Gastrocnemius medialis (tissue), 4 donors: ENCODE results near the gene TRIM44. TPM values are rescaled to one million over a fixed set of nuclear protein-coding genes. Genes with fewer than 3 reads are reported as not detected.
"Not testable (repeated sequence)": the region's sequence is repeated elsewhere in the genome, so short reads cannot be mapped to it uniquely, and the experiment has no call there.

ENCODE experiments used
- ATAC-seq, 2 donors: fragments of 150-250 bp; one replicate each; pipeline ENCODE4 v1.9.1; 2016
- DNase-seq, 2 donors: peaks; one replicate each; pipeline ENCODE4 v3.0.0-alpha.2; 2019
- H3K27ac ChIP-seq, 4 donors: fragments of 200-600 bp; sonication (generic); 1 replicate in 1 of 4; 2 replicates in 3 of 4; pipeline ENCODE4 v1.5.1; 2016 to 2018; ENCODE audit warnings: mild to moderate bottlenecking in 2 of 4, moderate library complexity in 1 of 4
- H3K27me3 ChIP-seq, 3 donors: fragments of 200-600 bp; sonication (generic) in 2 of 3; 1 replicate in 1 of 3; 2 replicates in 2 of 3; pipeline versions ENCODE4 v1.5.1 to v1.6.0; 2016 to 2019; ENCODE audit warnings: mild to moderate bottlenecking in 1 of 3, moderate library complexity in 1 of 3
- H3K36me3 ChIP-seq, 2 donors: fragments of 200-600 bp; sonication (generic) in 1 of 2; one replicate each; pipeline ENCODE4 v1.5.1; 2017 to 2018
- H3K4me1 ChIP-seq, 2 donors: fragments of 200-600 bp; sonication (generic) in 1 of 2; one replicate each; pipeline ENCODE4 v1.5.1; 2016 to 2017; ENCODE audit warnings: mild to moderate bottlenecking in 2 of 2
- H3K4me3 ChIP-seq, 4 donors: fragments of 200-600 bp; sonication (generic) in 3 of 4; 1 replicate in 1 of 4; 2 replicates in 3 of 4; pipeline ENCODE4 v1.5.1; 2016 to 2019; ENCODE audit warnings: mild to moderate bottlenecking in 2 of 4
- H3K9me3 ChIP-seq, 3 donors: fragments of 200-600 bp; sonication (generic) in 2 of 3; 1 replicate in 1 of 3; 2 replicates in 2 of 3; pipeline ENCODE4 v1.5.1; 2016 to 2019
- POLR2A ChIP-seq, 2 donors: fragments of 450-650 bp; IDR thresholded peaks; one replicate each; pipeline ENCODE4 v1.6.1; 2017; ENCODE audit warnings: antibody characterized with exemption in 2 of 2, mild to moderate bottlenecking in 2 of 2, moderate library complexity in 2 of 2
- in situ Hi-C, 4 donors: fragments of 200-750 bp; cut with MboI; loops; one replicate each; pipeline versions ENCODE4 v1.15.0 to v1.8.0; 2017; ENCODE audit warnings: low sequenced_read_pairs in 4 of 4
- intact Hi-C: fragments of 100-400 bp; cut with DNase I; formaldehyde crosslinking; loops from one replicate; pipeline ENCODE4 v1.15.1; 2023; ENCODE audit warnings: low total_unique reads
- total RNA-seq, 4 donors: library from RNA; depleted of rRNA; stranded (reverse); fragments of >200 nt; gene quantifications; one replicate each; pipeline versions ENCODE4 v1.1.0 to v1.2.3, GENCODE V29; 2016
- TF ChIP-seq, protein P1 (sequence below), 5 experiments: fragments of 450-650 bp in 3 of 5; fragments of 200-600 bp in 2 of 5; sonication (generic) in 2 of 5; IDR thresholded peaks in 4 of 5; conservative IDR thresholded peaks in 1 of 5; 1 replicate in 4 of 5; 2 replicates in 1 of 5; pipeline ENCODE4 v1.5.1; 2016 to 2019; ENCODE audit warnings: antibody characterized with exemption in 5 of 5, mild to moderate bottlenecking in 3 of 5, moderate library complexity in 3 of 5

The TRIM44 gene
- total RNA-seq, 4 donors from 2014 or later: 25.5 to 30.5 (median 26.2) TPM

DNA sequence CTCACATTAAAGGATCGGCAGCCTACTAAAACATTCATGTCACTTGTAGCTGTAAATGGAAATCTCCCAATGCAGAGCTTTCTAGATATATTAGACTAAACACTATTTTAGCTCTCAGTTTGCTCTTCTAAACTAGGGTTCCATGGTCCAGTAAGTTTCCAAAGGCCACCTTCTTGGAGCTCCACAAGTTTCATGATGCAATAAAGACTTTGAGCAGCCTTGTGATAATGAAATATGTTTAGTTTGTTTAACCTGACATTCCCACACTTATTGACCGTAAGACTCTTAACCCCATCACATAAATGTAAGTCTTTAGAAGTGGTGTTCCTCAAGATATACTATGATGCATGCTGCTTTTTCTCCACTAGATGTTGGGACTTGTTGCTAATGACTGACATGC, 87.7 kb downstream of the TRIM44 start:
- DNase-seq: no peak
- no peak for ATAC-seq
- no peak overlapping the region for H3K27ac ChIP-seq
- no peaks in the 10 kb centered on the region for H3K27me3 ChIP-seq
- intact Hi-C loops: no loop called here
- no peak overlapping the region for H3K4me3 ChIP-seq
- H3K4me1 ChIP-seq: peaks cover 9 to 15% of the 10 kb centered on the region in 2 donors
- in situ Hi-C loops: no loop called here
- H3K36me3 ChIP-seq: no peaks in the 10 kb centered on the region
- H3K9me3 ChIP-seq: no peaks in the 10 kb centered on the region
- TF ChIP-seq, protein P1, sequence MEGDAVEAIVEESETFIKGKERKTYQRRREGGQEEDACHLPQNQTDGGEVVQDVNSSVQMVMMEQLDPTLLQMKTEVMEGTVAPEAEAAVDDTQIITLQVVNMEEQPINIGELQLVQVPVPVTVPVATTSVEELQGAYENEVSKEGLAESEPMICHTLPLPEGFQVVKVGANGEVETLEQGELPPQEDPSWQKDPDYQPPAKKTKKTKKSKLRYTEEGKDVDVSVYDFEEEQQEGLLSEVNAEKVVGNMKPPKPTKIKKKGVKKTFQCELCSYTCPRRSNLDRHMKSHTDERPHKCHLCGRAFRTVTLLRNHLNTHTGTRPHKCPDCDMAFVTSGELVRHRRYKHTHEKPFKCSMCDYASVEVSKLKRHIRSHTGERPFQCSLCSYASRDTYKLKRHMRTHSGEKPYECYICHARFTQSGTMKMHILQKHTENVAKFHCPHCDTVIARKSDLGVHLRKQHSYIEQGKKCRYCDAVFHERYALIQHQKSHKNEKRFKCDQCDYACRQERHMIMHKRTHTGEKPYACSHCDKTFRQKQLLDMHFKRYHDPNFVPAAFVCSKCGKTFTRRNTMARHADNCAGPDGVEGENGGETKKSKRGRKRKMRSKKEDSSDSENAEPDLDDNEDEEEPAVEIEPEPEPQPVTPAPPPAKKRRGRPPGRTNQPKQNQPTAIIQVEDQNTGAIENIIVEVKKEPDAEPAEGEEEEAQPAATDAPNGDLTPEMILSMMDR (IDR thresholded peaks at IDR 0.05 in 4 of 5, conservative IDR thresholded peaks at IDR 0.05 in 1 of 5): no peak
- TF ChIP-seq POLR2A (IDR thresholded peaks at IDR 0.05): no peak

DNA sequence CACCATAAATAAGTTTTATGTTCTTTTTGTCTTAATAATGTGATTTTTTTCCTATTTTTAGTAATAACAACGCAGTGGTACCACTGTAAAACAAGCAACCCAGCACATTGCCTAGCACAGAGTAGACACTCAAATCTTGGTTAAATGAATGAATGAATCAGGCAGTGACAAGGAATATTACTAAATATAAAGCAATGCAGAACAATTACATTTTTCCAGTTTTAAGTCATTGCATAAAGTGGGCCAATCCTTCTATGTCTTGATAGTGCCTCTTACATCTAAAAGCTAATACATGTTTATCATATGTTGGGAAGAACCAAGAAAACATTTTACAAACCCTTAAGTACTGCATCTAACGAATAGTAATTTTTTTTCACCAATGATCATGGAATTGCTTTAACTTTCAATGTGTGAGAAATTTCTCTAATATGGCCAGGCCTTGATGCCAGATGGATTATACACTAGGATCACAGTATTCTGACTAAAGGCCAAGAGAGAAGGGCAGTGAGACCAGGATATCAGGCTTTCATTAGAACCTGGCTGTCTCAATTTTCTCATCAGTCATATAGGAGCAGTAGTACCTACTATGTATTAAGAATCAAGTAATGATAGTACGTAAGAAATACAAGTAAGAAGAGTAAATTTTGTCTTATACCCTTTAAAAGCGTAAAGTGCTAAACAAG, 88.5 kb downstream of the TRIM44 start:
- no peaks in the 10 kb centered on the region for H3K27me3 ChIP-seq
- no peak overlapping the region for H3K27ac ChIP-seq
- no peak overlapping the region for H3K4me3 ChIP-seq
- ATAC-seq: no peak
- in situ Hi-C loops (no loop called here), intact Hi-C loops (no loop called here)
- TF ChIP-seq, protein P1 (IDR thresholded peaks at IDR 0.05 in 4 of 5, conservative IDR thresholded peaks at IDR 0.05 in 1 of 5): no peak
- TF ChIP-seq POLR2A (IDR thresholded peaks at IDR 0.05): no peak
- no peaks in the 10 kb centered on the region for H3K9me3 ChIP-seq
- DNase-seq: no peak
- peaks cover 9 to 15% of the 10 kb centered on the region in 2 donors for H3K4me1 ChIP-seq
- H3K36me3 ChIP-seq: no peaks in the 10 kb centered on the region

DNA sequence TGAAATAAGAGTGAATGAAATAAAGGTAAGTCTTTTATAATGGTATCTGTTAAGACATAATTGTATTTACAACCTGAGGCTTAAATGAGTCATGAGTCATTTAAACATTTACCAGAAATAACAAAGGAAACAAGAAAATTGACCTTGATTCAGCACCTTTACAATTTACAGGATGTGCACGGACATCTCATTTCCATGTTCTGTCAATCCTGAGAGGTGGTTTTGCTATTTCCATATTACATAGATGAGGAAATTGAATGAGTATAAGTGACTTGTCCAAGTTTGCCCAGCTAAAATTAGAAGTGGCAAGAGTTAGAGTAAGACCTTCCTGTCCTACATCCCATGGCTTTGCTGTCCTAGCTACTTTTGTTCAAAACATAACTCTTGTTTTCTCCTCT, 89.1 kb downstream of the TRIM44 start:
- DNase-seq: no peak
- no peak overlapping the region for H3K4me3 ChIP-seq
- in situ Hi-C loops: no loop called here
- intact Hi-C loops: no loop called here
- H3K9me3 ChIP-seq: no peaks in the 10 kb centered on the region
- no peaks in the 10 kb centered on the region for H3K36me3 ChIP-seq
- H3K27me3 ChIP-seq: no peaks in the 10 kb centered on the region
- H3K4me1 ChIP-seq: peaks cover 9 to 15% of the 10 kb centered on the region in 2 donors
- ATAC-seq: no peak
- H3K27ac ChIP-seq: no peak overlapping the region
- TF ChIP-seq, protein P1 (IDR thresholded peaks at IDR 0.05 in 4 of 5, conservative IDR thresholded peaks at IDR 0.05 in 1 of 5): no peak
- TF ChIP-seq POLR2A (IDR thresholded peaks at IDR 0.05): no peak

DNA sequence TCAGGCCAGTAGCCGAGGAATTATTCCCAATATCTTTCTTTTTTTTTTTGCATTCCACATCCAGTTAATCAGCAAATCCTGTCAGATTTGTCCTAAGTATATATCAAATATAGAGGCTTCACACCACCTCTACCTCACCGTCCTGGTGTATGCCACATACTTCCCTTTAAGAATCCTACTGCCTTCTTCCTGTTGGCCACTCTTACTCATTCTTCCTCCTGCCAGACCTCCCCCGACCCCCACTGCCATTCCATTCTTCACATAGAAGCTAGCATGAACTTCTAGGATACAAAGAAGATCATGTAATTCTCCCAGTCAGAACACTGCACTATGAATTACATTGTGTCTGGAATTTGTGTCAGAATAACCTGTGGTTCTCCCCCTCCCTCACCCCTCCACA, 89.5 kb downstream of the TRIM44 start:
- intact Hi-C loops: no loop called here
- no peak for DNase-seq
- in situ Hi-C loops: no loop called here

DNA sequence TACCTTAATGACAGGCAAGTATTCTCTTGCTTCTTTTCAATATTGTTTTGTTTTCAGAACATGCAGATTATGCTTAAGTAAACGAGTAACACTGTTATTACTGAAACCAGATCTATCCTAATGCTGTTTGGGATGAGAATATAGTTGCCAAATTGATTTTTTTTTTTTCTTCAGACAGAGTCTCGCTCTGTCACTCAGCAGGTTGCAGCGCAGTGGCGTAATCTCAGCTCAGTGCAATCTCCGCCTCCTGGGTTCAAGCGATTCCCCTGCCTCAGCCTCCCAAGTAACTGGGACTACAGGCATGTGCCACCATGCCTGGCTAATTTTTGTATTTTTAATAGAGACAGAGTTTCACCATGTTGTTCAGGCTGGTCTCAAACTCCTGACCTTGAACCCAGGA, 91.0 kb downstream of the TRIM44 start:
- H3K36me3 ChIP-seq, intact Hi-C loops, H3K9me3 ChIP-seq, H3K27me3 ChIP-seq, H3K27ac ChIP-seq, ATAC-seq, in situ Hi-C loops, H3K4me3 ChIP-seq, DNase-seq: not testable (repeated sequence)
- peaks cover 9 to 15% of the 10 kb centered on the region in 2 donors for H3K4me1 ChIP-seq

More for the DNA sequence above, 89.5 kb downstream of the TRIM44 start:
- no peak for ATAC-seq
- H3K9me3 ChIP-seq: no peaks in the 10 kb centered on the region
- H3K36me3 ChIP-seq: no peaks in the 10 kb centered on the region
- no peak overlapping the region for H3K4me3 ChIP-seq
- H3K27me3 ChIP-seq: no peaks in the 10 kb centered on the region
- peaks cover 9 to 15% of the 10 kb centered on the region in 2 donors for H3K4me1 ChIP-seq
- no peak overlapping the region for H3K27ac ChIP-seq
- TF ChIP-seq POLR2A (IDR thresholded peaks at IDR 0.05): no peak
- TF ChIP-seq, protein P1 (IDR thresholded peaks at IDR 0.05 in 4 of 5, conservative IDR thresholded peaks at IDR 0.05 in 1 of 5): no peak

DNA sequence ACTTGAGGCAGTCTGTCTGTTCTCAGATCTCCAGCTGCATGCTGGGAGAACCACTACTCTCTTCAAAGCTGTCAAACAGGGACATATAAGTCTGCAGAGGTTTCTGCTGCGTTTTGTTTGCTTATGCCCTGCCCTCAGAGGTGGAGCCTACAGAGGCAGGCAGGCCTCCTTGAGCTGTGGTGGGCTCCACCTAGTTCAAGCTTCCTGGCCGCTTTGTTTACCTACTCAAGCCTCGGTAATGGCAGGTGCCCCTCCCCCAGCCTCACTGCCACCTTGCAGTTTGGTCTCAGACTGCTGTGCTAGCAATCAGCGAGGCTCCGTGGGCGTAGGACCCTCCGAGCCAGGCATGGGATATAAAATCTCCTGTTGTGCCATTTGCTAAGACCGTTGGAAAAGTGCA, 97.4 kb downstream of the TRIM44 start:
- H3K36me3 ChIP-seq, ATAC-seq, H3K4me3 ChIP-seq, in situ Hi-C loops, H3K9me3 ChIP-seq, H3K27ac ChIP-seq, DNase-seq, H3K27me3 ChIP-seq, intact Hi-C loops: not testable (repeated sequence)
- H3K4me1 ChIP-seq: peaks cover 24 to 38% of the 10 kb centered on the region in 2 donors
